IPS-NIHi7 (cell line): Measurements from ENCODE around the gene ABHD12.
"Not testable (repeated sequence)": the region's sequence is repeated elsewhere in the genome, so short reads cannot be mapped to it uniquely, and the experiment has no call there.

Experiments
- DNase-seq: peaks from one replicate; pipeline ENCODE4 v3.0.0; 2012; ENCODE audit warnings: mixed read lengths; ENCODE audit errors: extremely low spot score

ABHD12 gene

GRCh38 chr20:25353747-25354705 is 36.6 kb downstream of the ABHD12 start:
- DNase-seq = no peak

- DNase-seq = no peak
These were observed 37.3 kb downstream of the ABHD12 start for GRCh38 chr20:25353353-25353746.

GRCh38 chr20:25352746-25353145 is 37.9 kb downstream of the ABHD12 start:
- no peak for DNase-seq

- DNase-seq = no peak
These were observed 39.6 kb downstream of the ABHD12 start for GRCh38 chr20:25351024-25351360.

- DNase-seq = no peak
These were observed 44.3 kb downstream of the ABHD12 start for GRCh38 chr20:25346349-25346748.

GRCh38 chr20:25345721-25346120 is 44.9 kb downstream of the ABHD12 start:
- DNase-seq = no peak

GRCh38 chr20:25344634-25345033 is 46.0 kb downstream of the ABHD12 start:
- no peak for DNase-seq

GRCh38 chr20:25341716-25342680 is 48.6 kb downstream of the ABHD12 start:
- no peak for DNase-seq

- DNase-seq = no peak
These were observed 50.3 kb downstream of the ABHD12 start for GRCh38 chr20:25340380-25340779.

- DNase-seq = no peak
These were observed 51.0 kb downstream of the ABHD12 start for GRCh38 chr20:25339608-25340007.

GRCh38 chr20:25338112-25339023 is 52.3 kb downstream of the ABHD12 start:
- no peak for DNase-seq

- peak; percentile 73 for DNase-seq
These were observed 53.8 kb downstream of the ABHD12 start for GRCh38 chr20:25336561-25337422.

GRCh38 chr20:25334972-25335371 is 55.7 kb downstream of the ABHD12 start:
- DNase-seq = not testable (repeated sequence)

GRCh38 chr20:25328954-25329498 is 61.6 kb downstream of the ABHD12 start:
- DNase-seq = peak; percentile 5

- no peak for DNase-seq
These were observed 63.0 kb downstream of the ABHD12 start for GRCh38 chr20:25327521-25328235.

- no peak for DNase-seq
These were observed 64.6 kb downstream of the ABHD12 start for GRCh38 chr20:25325997-25326396.

- peak; percentile 4 for DNase-seq
These were observed 65.6 kb downstream of the ABHD12 start for GRCh38 chr20:25325073-25325472.

- DNase-seq = peak; percentile 7
These were observed 66.2 kb downstream of the ABHD12 start for GRCh38 chr20:25324412-25324811.

- peak; percentile 6 for DNase-seq
These were observed 67.0 kb downstream of the ABHD12 start for GRCh38 chr20:25323496-25324246.
